GM12892 (cell line): Measurements from ENCODE around the gene RAB40A.

ENCODE experiments used
- POLR2A ChIP-seq: IDR thresholded peaks from 2 replicates; pipeline ENCODE4 v1.6.1; 2011; ENCODE audit warnings: low read depth, low read length, control low read depth
- POLR2AphosphoS5 ChIP-seq: IDR thresholded peaks from 2 replicates; pipeline ENCODE4 v1.6.1; 2011; ENCODE audit warnings: low read depth, low read length, control low read depth

DNA sequence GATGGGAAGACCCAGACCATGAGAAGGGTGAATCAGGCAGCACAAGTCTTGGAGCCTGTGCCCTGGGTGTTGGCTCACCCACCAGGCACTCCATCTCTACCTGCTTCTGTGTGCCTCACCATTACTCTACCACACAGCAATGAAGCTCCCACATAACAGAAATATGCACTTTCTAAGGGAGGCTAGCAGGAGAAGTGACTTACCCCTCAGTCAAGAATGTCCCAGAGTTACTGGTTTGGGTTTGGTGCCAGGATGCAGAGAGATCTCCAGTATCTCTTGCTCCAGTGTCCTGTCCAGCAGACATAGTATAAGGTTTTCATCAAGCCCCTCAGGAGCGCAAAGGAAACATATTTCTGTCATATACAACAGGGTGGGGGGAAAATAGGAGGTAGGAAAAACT lies 11.3 kb upstream of the RAB40A start:
- TF ChIP-seq POLR2AphosphoS5 (no peak), POLR2A (no peak)
